OCI-LY7 (cell line): ENCODE results near the gene CEPT1. TPM values are rescaled to one million over a fixed set of nuclear protein-coding genes. Genes with fewer than 3 reads are reported as not detected.

Source experiments
- BruUV-seq: library from RNA; stranded (reverse); fragments of 400-500 nt; replicated peaks from 2 replicates; lab custom pipeline; 2021; lab: Mats Ljungman, UMichigan
- CTCF ChIA-PET: fragments of 300-600 bp; sonication (Branson Sonifier 250); formaldehyde crosslinking; loops from one replicate; lab custom pipeline; 2022; ENCODE audit warnings: antibody characterized with exemption; ENCODE audit not compliant: unreplicated experiment; lab: Charles Lee
- POLR2A ChIA-PET: fragments of 300-600 bp; sonication (Branson Sonifier 250); formaldehyde crosslinking; loops from one replicate; lab custom pipeline; 2022; ENCODE audit warnings: antibody characterized with exemption; lab: Charles Lee
- DNase-seq: peaks from one replicate; pipeline ENCODE4 v3.0.0-alpha.2; 2015; ENCODE audit warnings: low spot score
- H2AFZ ChIP-seq: fragments of 200-600 bp; sonication (generic), shearing (Covaris generic); 2 replicates; pipeline ENCODE4 v1.6.1; 2014; ENCODE audit warnings: mild to moderate bottlenecking, antibody characterized with exemption, low read length, moderate library complexity
- H3K27ac ChIP-seq: fragments of 200-600 bp; sonication (generic); 2 replicates; pipeline ENCODE4 v1.5.1; 2014; ENCODE audit warnings: mixed run types, low read depth, mild to moderate bottlenecking, moderate library complexity, low read length, inconsistent platforms; ENCODE audit not compliant: poor library complexity, severe bottlenecking
- H3K36me3 ChIP-seq: fragments of 200-600 bp; sonication (generic); 2 replicates; pipeline ENCODE4 v1.6.1; 2014; ENCODE audit warnings: mild to moderate bottlenecking, antibody characterized with exemption, low read length, moderate library complexity, mixed read lengths; ENCODE audit not compliant: insufficient read depth
- H3K4me1 ChIP-seq: fragments of 200-600 bp; sonication (generic); 2 replicates; pipeline ENCODE4 v1.5.1; 2014; ENCODE audit warnings: mild to moderate bottlenecking, low read length; ENCODE audit not compliant: insufficient read depth, poor library complexity, severe bottlenecking
- H3K4me2 ChIP-seq: fragments of 200-600 bp; sonication (generic); 2 replicates; pipeline ENCODE4 v1.6.1; 2014; ENCODE audit warnings: mild to moderate bottlenecking, low read length
- H3K4me3 ChIP-seq: fragments of 200-600 bp; sonication (generic); 2 replicates; pipeline ENCODE4 v1.5.1; 2014; ENCODE audit warnings: mild to moderate bottlenecking, low read depth, low read length; ENCODE audit not compliant: poor library complexity, severe bottlenecking
- H3K79me2 ChIP-seq: fragments of 200-600 bp; sonication (generic); 2 replicates; pipeline ENCODE4 v1.6.1; 2016; ENCODE audit warnings: low read depth, mild to moderate bottlenecking, low read length, moderate library complexity, mixed read lengths; ENCODE audit not compliant: insufficient read depth
- H3K9me2 ChIP-seq: fragments of 200-600 bp; sonication (generic); 2 replicates; pipeline ENCODE4 v1.6.1; 2016; ENCODE audit warnings: mild to moderate bottlenecking, low read length, mixed read lengths; ENCODE audit not compliant: insufficient read depth
- H3K9me3 ChIP-seq: fragments of 200-600 bp; sonication (generic); 2 replicates; pipeline ENCODE4 v1.6.1; 2014; ENCODE audit warnings: mild to moderate bottlenecking, mixed run types, low read length, mixed read lengths
- H4K20me1 ChIP-seq: fragments of 200-600 bp; sonication (generic); 2 replicates; pipeline ENCODE4 v1.6.1; 2014; ENCODE audit warnings: mild to moderate bottlenecking, antibody characterized with exemption, low read length, moderate library complexity, mixed read lengths; ENCODE audit not compliant: insufficient read depth
- EZH2phosphoT487 ChIP-seq: fragments of 200-600 bp; sonication (generic); IDR thresholded peaks from 2 replicates; pipeline ENCODE4 v1.6.1; 2018; ENCODE audit warnings: low read depth, borderline replicate concordance, mild to moderate bottlenecking, mixed run types, antibody characterized with exemption, low read length, moderate library complexity, mixed read lengths
- intact Hi-C: fragments of 100-400 bp; cut with micrococcal nuclease; formaldehyde crosslinking; loops from one replicate; pipeline ENCODE4 v1.10.0; 2022; ENCODE audit not compliant: unreplicated experiment
- total RNA-seq, 2 experiments: library from RNA; depleted of rRNA in 1 of 2; stranded (reverse); fragments of >200 nt in 1 of 2; shearing (Covaris generic) in 1 of 2; gene quantifications; 2 replicates each; pipeline ENCODE4 v1.2.3, GENCODE V29; 2014 to 2022
- TF ChIP-seq, protein P1 (sequence below): fragments of 200-600 bp; sonication (generic); conservative IDR thresholded peaks from 2 replicates; pipeline ENCODE4 v1.5.1; 2014; ENCODE audit warnings: mild to moderate bottlenecking, antibody characterized with exemption, low read length, moderate library complexity, mixed read lengths

CEPT1 gene
- total RNA-seq, 2 experiments from 2014 or later: 44.9 to 59.0 TPM

DNA sequence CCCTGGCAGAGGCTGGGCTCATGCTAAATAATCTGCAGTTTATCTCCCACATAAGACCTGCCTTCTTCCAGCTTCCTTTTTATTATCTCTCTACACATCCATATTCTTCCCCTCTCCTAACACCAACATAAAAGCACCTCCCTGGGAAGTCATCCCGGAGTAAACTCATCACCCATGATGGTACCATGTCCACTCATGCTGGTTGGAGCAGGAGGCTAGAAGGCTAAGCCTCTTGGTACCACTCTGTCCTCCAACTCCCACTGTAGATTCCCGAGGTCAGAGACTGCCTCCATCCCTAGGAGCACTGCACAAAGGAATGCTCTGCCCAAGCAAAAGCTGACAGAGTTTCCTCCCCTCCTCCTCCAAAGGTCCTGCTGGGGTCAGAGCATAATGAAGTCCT lies 56.2 kb downstream of the CEPT1 start:
- Histone ChIP-seq H3K4me3 (no peak overlapping the region), H3K4me1 (peaks cover 48% of the 10 kb centered on the region), H3K79me2 (no peaks in the 10 kb centered on the region), H3K4me2 (no peak overlapping the region), H3K9me2 (no peaks in the 10 kb centered on the region), H3K27ac (no peak overlapping the region), H3K36me3 (peaks cover 34% of the 10 kb centered on the region), H3K9me3 (no peaks in the 10 kb centered on the region), H2AFZ (no peak overlapping the region), H4K20me1 (no peaks in the 10 kb centered on the region)
- intact Hi-C loops: no loop called here
- DNase-seq: no peak
- BruUV-seq: no TSS peak
- ChIA-PET CTCF (no interaction called here), POLR2A (interaction anchor here (0.5 to 1.4 kb wide), 3 partner anchors 24 to 37 kb away, joined by 3 read pairs; no protein-coding TSS in a partner anchor)
- TF ChIP-seq, protein P1, sequence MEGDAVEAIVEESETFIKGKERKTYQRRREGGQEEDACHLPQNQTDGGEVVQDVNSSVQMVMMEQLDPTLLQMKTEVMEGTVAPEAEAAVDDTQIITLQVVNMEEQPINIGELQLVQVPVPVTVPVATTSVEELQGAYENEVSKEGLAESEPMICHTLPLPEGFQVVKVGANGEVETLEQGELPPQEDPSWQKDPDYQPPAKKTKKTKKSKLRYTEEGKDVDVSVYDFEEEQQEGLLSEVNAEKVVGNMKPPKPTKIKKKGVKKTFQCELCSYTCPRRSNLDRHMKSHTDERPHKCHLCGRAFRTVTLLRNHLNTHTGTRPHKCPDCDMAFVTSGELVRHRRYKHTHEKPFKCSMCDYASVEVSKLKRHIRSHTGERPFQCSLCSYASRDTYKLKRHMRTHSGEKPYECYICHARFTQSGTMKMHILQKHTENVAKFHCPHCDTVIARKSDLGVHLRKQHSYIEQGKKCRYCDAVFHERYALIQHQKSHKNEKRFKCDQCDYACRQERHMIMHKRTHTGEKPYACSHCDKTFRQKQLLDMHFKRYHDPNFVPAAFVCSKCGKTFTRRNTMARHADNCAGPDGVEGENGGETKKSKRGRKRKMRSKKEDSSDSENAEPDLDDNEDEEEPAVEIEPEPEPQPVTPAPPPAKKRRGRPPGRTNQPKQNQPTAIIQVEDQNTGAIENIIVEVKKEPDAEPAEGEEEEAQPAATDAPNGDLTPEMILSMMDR: no peak
- TF ChIP-seq EZH2phosphoT487: no peak

DNA sequence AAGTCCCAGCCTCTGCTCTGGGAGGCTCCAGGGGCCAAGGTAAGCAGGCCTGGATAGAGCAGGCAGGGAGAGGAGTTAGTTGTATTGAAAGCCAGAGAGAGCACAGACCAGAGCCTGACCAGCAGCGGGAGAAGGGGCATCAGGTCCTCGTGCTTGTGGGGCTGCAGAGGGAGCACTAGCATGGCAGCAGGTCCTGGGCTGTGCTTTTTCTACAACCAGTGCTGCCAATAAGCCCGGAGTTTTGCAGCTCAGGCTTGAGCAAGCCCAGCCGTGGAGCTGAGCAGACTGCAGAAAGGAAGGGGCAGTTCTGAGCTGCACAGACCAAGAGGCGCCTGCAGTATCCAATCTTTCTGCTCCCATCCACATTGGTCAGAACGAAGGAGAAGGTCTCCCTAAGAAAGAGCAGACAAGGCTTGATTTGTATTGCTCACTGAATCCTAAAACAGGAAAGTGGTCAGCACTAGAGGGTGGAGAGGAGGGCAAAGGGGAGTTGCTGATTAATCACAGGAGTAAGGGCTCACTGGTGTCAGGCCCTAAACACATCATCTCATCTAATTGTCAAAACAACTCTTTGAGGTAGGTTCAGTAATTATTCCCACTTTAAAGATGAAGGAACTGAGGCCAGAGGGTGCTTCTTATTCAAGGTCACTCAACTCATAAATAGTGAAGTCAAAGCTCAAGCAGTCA lies 57.7 kb downstream of the CEPT1 start:
- Histone ChIP-seq H2AFZ (no peak overlapping the region), H3K4me3 (no peak overlapping the region), H3K79me2 (no peaks in the 10 kb centered on the region), H4K20me1 (no peaks in the 10 kb centered on the region), H3K27ac (no peak overlapping the region), H3K9me2 (no peaks in the 10 kb centered on the region), H3K36me3 (peaks cover 28% of the 10 kb centered on the region), H3K9me3 (no peaks in the 10 kb centered on the region), H3K4me2 (no peak overlapping the region), H3K4me1 (peaks cover 59% of the 10 kb centered on the region)
- CTCF ChIA-PET: no interaction called here
- no peak for TF ChIP-seq EZH2phosphoT487
- TF ChIP-seq, protein P1: peak; percentile 63
- BruUV-seq: no TSS peak
- POLR2A ChIA-PET: interaction anchor here (0.8 to 2.6 kb wide), 5 partner anchors 8 to 230 kb away, joined by 3 to 17 read pairs (median 3); no protein-coding TSS in a partner anchor
- intact Hi-C loops: no loop called here
- DNase-seq: peak; percentile 57

DNA sequence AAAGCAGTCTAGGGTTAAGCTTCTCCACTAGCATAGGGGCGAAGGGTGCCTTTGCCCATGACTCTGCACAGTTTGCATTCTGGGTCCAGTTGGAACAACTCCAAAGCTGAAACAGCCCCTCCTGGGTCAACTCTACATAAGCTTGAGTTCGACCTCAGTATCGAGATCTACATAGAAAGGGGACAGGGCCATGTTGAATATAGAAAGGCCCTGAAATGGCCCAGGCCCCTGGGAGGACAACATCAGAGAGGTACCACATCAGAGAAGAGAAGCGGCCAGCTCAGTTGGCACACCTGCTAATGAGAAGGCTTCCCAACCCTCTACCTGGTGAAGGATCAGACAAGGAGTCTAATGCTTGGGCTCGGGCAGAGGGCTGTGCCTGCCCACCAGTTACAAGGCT lies 58.8 kb downstream of the CEPT1 start:
- BruUV-seq: no TSS peak
- Histone ChIP-seq H3K4me3 (no peak overlapping the region), H3K36me3 (peaks cover 26% of the 10 kb centered on the region), H3K79me2 (peaks cover 7% of the 10 kb centered on the region; the same call in 1 of the 2 replicates), H3K9me3 (no peaks in the 10 kb centered on the region), H4K20me1 (no peaks in the 10 kb centered on the region), H3K27ac (no peak overlapping the region), H3K9me2 (no peaks in the 10 kb centered on the region), H2AFZ (no peak overlapping the region), H3K4me1 (peaks cover 59% of the 10 kb centered on the region), H3K4me2 (no peak overlapping the region)
- intact Hi-C loops: no loop called here
- TF ChIP-seq EZH2phosphoT487: no peak
- TF ChIP-seq, protein P1: no peak
- POLR2A ChIA-PET: interaction anchor here (0.5 to 2.6 kb wide), 7 partner anchors 11 to 42 kb away, joined by 3 to 17 read pairs (median 3); no protein-coding TSS in a partner anchor
- CTCF ChIA-PET: interaction anchor here (1.4 kb wide), 1 partner anchor 16 kb away, joined by 5 read pairs; no protein-coding TSS in a partner anchor
- DNase-seq: no peak
